ENCODE data around the gene FAM53B. TPM values are rescaled to one million over a fixed set of nuclear protein-coding genes. Genes with fewer than 3 reads are reported as not detected.

Gene FAM53B
- total RNA-seq, 2 experiments from 2014 or later, result 56.6 to 58.5 TPM

GRCh38 chr10:124658591-124659242 is 85.5 kb downstream of the FAM53B start:
- BruUV-seq (replicated peaks), result no TSS peak
- Histone ChIP-seq H3K4me2 (ENCODE audit: low read length) (no peak overlapping the region), H3K9me3 (ENCODE audit: low read length) (no peaks in the 10 kb centered on the region), H3K79me2 (ENCODE audit: insufficient read depth, low read depth, low read length) (peaks cover 5% of the 10 kb centered on the region; the same call in 1 of the 2 replicates), H3K4me1 (ENCODE audit: insufficient read depth, low read length, poor library complexity, severe bottlenecking) (no peaks in the 10 kb centered on the region), H3K27ac (ENCODE audit: low read depth, low read length, poor library complexity, severe bottlenecking) (no peak overlapping the region), H3K36me3 (ENCODE audit: insufficient read depth, low read length) (peaks cover 65% of the 10 kb centered on the region), H3K9me2 (ENCODE audit: insufficient read depth, low read length) (no peaks in the 10 kb centered on the region), H2AFZ (ENCODE audit: low read length) (no peak overlapping the region), H3K4me3 (ENCODE audit: low read depth, low read length, poor library complexity, severe bottlenecking) (no peak overlapping the region), H4K20me1 (ENCODE audit: insufficient read depth, low read length) (no peaks in the 10 kb centered on the region)
- no peak for DNase-seq (ENCODE audit: low spot score)
- ChIA-PET POLR2A (interaction anchor here (0.6 to 1.1 kb wide), 3 partner anchors 9 to 552 kb away, joined by 3 read pairs; no protein-coding TSS in a partner anchor), CTCF (ENCODE audit: unreplicated experiment) (interaction anchor here (0.5 kb wide), 1 partner anchor 9 kb away, joined by 3 read pairs; no protein-coding TSS in a partner anchor)
- intact Hi-C loops (cut with micrococcal nuclease; ENCODE audit: unreplicated experiment), result no loop called here
- TF ChIP-seq EZH2phosphoT487 (IDR thresholded peaks at IDR 0.05; ENCODE audit: borderline replicate concordance, low read depth, low read length) (no peak), CTCF (conservative IDR thresholded peaks at IDR 0.05; ENCODE audit: low read length) (no peak)

GRCh38 chr10:124657806-124658205 is 86.4 kb downstream of the FAM53B start:
- POLR2A ChIA-PET, result no interaction called here
- Histone ChIP-seq H3K4me2 (ENCODE audit: low read length) (no peak overlapping the region), H3K79me2 (ENCODE audit: insufficient read depth, low read depth, low read length) (peaks cover 5% of the 10 kb centered on the region; the same call in 1 of the 2 replicates), H2AFZ (ENCODE audit: low read length) (no peak overlapping the region), H3K4me1 (ENCODE audit: insufficient read depth, low read length, poor library complexity, severe bottlenecking) (no peaks in the 10 kb centered on the region), H3K4me3 (ENCODE audit: low read depth, low read length, poor library complexity, severe bottlenecking) (no peak overlapping the region), H3K27ac (ENCODE audit: low read depth, low read length, poor library complexity, severe bottlenecking) (no peak overlapping the region), H3K9me2 (ENCODE audit: insufficient read depth, low read length) (no peaks in the 10 kb centered on the region), H3K36me3 (ENCODE audit: insufficient read depth, low read length) (peaks cover 63% of the 10 kb centered on the region; the same call in 1 of the 2 replicates), H3K9me3 (ENCODE audit: low read length) (no peaks in the 10 kb centered on the region), H4K20me1 (ENCODE audit: insufficient read depth, low read length) (no peaks in the 10 kb centered on the region)
- intact Hi-C loops (cut with micrococcal nuclease; ENCODE audit: unreplicated experiment), result no loop called here
- no TSS peak for BruUV-seq (replicated peaks)
- DNase-seq (ENCODE audit: low spot score), result no peak
- CTCF ChIA-PET (ENCODE audit: unreplicated experiment), result no interaction called here
- no peak for TF ChIP-seq CTCF (conservative IDR thresholded peaks at IDR 0.05; ENCODE audit: low read length)
- no peak for TF ChIP-seq EZH2phosphoT487 (IDR thresholded peaks at IDR 0.05; ENCODE audit: borderline replicate concordance, low read depth, low read length)

- Histone ChIP-seq H3K27ac (ENCODE audit: low read depth, low read length, poor library complexity, severe bottlenecking) (no peak overlapping the region), H3K9me2 (ENCODE audit: insufficient read depth, low read length) (no peaks in the 10 kb centered on the region), H2AFZ (ENCODE audit: low read length) (no peak overlapping the region), H3K9me3 (ENCODE audit: low read length) (no peaks in the 10 kb centered on the region), H4K20me1 (ENCODE audit: insufficient read depth, low read length) (no peaks in the 10 kb centered on the region), H3K36me3 (ENCODE audit: insufficient read depth, low read length) (peaks cover 66% of the 10 kb centered on the region; the same call in 1 of the 2 replicates), H3K4me3 (ENCODE audit: low read depth, low read length, poor library complexity, severe bottlenecking) (no peak overlapping the region), H3K4me1 (ENCODE audit: insufficient read depth, low read length, poor library complexity, severe bottlenecking) (no peaks in the 10 kb centered on the region), H3K79me2 (ENCODE audit: insufficient read depth, low read depth, low read length) (peaks cover 5% of the 10 kb centered on the region; the same call in 1 of the 2 replicates), H3K4me2 (ENCODE audit: low read length) (no peak overlapping the region)
- POLR2A ChIA-PET, result no interaction called here
- intact Hi-C loops (cut with micrococcal nuclease; ENCODE audit: unreplicated experiment), result no loop called here
- no peak for TF ChIP-seq EZH2phosphoT487 (IDR thresholded peaks at IDR 0.05; ENCODE audit: borderline replicate concordance, low read depth, low read length)
- TF ChIP-seq CTCF (conservative IDR thresholded peaks at IDR 0.05; ENCODE audit: low read length), result no peak
- no TSS peak for BruUV-seq (replicated peaks)
- CTCF ChIA-PET (ENCODE audit: unreplicated experiment), result no interaction called here
- no peak for DNase-seq (ENCODE audit: low spot score)
Observed at GRCh38 chr10:124656541-124656940, 87.6 kb downstream of the FAM53B start.
